K562 (cell line): ENCODE data around the gene ROBO1. TPM values are rescaled to one million over a fixed set of nuclear protein-coding genes. Genes with fewer than 3 reads are reported as not detected.

ENCODE experiments used
- CHD7 ChIP-seq: fragments of 200-600 bp; sonication (generic); IDR thresholded peaks from one replicate; pipeline ENCODE4 v1.6.1; 2012; ENCODE audit warnings: mild to moderate bottlenecking, low read depth, low read length, inconsistent platforms
- HDAC2 ChIP-seq: fragments of 450-650 bp; IDR thresholded peaks from 2 replicates; pipeline ENCODE4 v1.6.1; 2016; ENCODE audit warnings: mild to moderate bottlenecking
- NFIC ChIP-seq: fragments of 450-650 bp; IDR thresholded peaks from 2 replicates; pipeline ENCODE4 v1.6.1; 2017; ENCODE audit warnings: mild to moderate bottlenecking, inconsistent platforms
- SRSF3 ChIP-seq: fragments of 200-400 bp; formaldehyde crosslinking; IDR thresholded peaks from 2 replicates; pipeline ENCODE4 v1.6.1; 2016; ENCODE audit warnings: mild to moderate bottlenecking, low read length, moderate library complexity; ENCODE audit not compliant: insufficient read depth
- polyA plus RNA-seq, 8 experiments: library from polyadenylated mRNA; depleted of rRNA in 4 of 8; stranded (reverse) in 5 of 8; unstranded in 3 of 8; fragments of >200 nt; fragmentation: Nextera tagmentation in 2 of 8; fragmentation: Illumina TruSeq in 1 of 8; extraction: Ambion mirVana in 2 of 8; extraction: Trizol in 1 of 8; gene quantifications; 2 replicates each; pipeline versions ENCODE4 v1.2.1 to v1.2.3, GENCODE V29; 2011 to 2014; ENCODE audit warnings: inconsistent platforms in 1 of 8, missing spikeins in 1 of 8
- total RNA-seq, 7 experiments: library from RNA; depleted of rRNA in 6 of 7; stranded (reverse); fragments of >200 nt in 6 of 7; fragmentation: Illumina TruSeq in 2 of 7; extraction: Trizol in 2 of 7; gene quantifications; 2 replicates each; pipeline versions ENCODE4 v1.2.1 to v1.2.3, GENCODE V29; 2011 to 2021; ENCODE audit warnings: low replicate concordance in 1 of 7

The ROBO1 gene
- total and polyA plus RNA-seq, 9 of the 15 experiments (the other 6 are each of a cell fraction or from before 2014, with no cell fraction given): 0.01 to 0.53 (median 0.17) TPM; not detected in 5

- TF ChIP-seq CHD7 (no peak), SRSF3 (no peak), HDAC2 (no peak), NFIC (no peak)
Observed at GRCh38 chr3:79003994-79004393, 763.8 kb downstream of the ROBO1 start (continued).
